ENCODE measurements around the gene GTF3A.

GTF3A gene

DNA sequence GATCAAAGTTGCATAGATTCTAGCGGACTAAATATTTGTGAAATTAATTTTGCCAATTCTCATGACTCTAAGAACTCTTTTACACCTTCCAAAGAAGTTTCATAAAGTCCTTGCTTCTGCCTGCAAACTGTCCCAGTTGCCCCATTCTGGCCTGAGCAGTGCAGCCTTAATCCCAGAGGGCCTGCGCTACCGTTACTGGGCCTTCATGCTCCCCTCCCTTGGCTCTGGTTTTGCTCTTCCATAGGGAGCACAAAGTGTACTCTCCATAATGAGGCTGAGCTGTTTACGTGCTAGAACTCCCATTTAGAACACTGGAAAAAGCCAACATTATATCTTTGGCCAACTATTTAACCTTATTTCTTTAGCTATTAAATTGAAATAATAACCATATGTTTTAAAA lies 23.9 kb downstream of the GTF3A start:
- ATAC-seq (no peak), DNase-seq (no peak)
- peak overlapping the region; percentile 31 for H3K27ac Mint-ChIP-seq
- H3K27me3 Mint-ChIP-seq: no peaks in the 10 kb centered on the region
- H3K36me3 Mint-ChIP-seq (ENCODE audit: low read depth): peaks cover 5% of the 10 kb centered on the region
- no peaks in the 10 kb centered on the region for H3K9me3 Mint-ChIP-seq
- H3K4me1 Mint-ChIP-seq: peaks cover 59% of the 10 kb centered on the region
- peak overlapping the region; percentile 4 for H3K4me3 Mint-ChIP-seq

DNA sequence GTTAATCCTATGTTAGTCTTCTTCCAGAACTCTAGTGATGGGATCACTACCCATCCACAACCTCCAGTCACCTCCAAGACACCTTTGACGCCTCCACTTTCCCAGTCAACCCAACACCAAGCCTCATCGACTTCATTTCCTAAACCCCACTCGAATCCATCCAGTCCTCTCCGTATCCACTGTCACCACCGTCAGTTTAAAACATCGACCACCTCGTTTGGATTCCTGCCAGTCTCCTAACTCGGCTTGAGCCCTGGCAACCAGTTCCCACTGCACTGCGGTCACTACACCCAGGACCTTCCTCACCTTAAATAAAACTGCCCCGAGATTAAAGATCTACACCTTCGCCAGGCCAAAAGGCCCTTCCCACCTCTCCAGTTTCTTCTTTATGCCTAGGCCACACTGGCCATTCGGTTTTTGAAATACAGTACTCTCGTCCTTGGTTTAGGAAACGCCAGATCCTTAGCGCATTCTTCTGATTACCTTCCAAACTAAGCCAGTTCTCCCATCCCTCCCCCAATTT lies 24.7 kb downstream of the GTF3A start:
- H3K4me1 Mint-ChIP-seq: peaks cover 59% of the 10 kb centered on the region
- H3K27me3 Mint-ChIP-seq: no peaks in the 10 kb centered on the region
- H3K4me3 Mint-ChIP-seq: peak overlapping the region; percentile 96
- H3K9me3 Mint-ChIP-seq: no peaks in the 10 kb centered on the region
- DNase-seq (no peak), ATAC-seq (no peak)
- H3K36me3 Mint-ChIP-seq (ENCODE audit: low read depth): peaks cover 5% of the 10 kb centered on the region
- peak overlapping the region; percentile 93 for H3K27ac Mint-ChIP-seq

DNA sequence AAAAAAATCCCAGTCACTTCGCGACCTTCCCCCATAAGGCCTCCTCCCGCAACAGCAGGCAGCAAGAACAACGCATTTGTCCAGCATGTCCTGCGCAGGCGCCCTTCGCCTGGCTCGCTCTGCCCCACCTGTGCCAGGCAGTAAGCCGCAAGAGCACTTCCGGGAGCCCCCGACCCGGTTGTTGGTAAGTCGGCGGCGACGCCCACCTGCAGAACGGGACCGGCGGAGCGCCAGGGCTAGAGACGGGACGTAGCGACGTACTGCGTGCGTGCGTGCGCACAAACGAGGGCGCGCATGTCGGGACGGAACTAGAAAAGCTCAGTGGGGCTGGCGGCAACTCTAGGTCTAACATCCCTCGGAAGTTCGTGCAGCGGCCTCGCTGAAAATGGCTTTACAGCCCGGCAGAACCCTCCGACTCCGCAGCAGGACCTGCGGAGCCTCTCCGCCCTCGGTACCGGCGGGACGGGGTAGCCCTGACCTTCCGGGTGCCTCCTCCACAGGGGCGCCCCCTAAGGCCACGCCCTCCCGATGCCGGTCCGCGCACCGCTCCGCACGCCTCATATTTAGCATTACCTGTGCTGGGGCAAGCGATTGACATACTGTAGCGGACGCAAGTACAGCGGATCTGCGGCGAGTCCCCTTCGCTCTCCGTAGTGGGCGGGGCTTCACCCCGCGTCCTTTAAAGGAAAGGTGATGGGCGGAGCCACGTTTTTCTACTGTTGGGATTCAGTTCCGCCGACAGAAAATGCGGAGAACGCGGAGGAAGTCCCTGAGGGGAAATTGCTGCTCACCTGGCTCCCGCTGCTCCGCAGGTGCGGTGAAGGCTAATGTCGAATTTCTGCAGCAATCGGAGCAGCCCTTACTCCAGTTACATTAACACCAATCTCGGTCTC lies 25.8 kb downstream of the GTF3A start, which contains the start of gene MTIF3:
MTIF3 (minus strand) TSS at position 629 of the 893 bp plus-strand sequence. CDS start 10,116 bp downstream, outside the sequence.
- H3K27ac Mint-ChIP-seq: peak within 1 kb of the TSS; percentile 93
- no peaks in the 10 kb centered on the region for H3K9me3 Mint-ChIP-seq
- H3K27me3 Mint-ChIP-seq: no peaks in the 10 kb centered on the region
- peaks cover 63% of the 10 kb centered on the region for H3K4me1 Mint-ChIP-seq
- DNase-seq: peak; percentile 95
- peaks cover 3% of the 10 kb centered on the region for H3K36me3 Mint-ChIP-seq (ENCODE audit: low read depth)
- peak; percentile 91 for ATAC-seq
- H3K4me3 Mint-ChIP-seq: peak within 1 kb of the TSS; percentile 96

DNA sequence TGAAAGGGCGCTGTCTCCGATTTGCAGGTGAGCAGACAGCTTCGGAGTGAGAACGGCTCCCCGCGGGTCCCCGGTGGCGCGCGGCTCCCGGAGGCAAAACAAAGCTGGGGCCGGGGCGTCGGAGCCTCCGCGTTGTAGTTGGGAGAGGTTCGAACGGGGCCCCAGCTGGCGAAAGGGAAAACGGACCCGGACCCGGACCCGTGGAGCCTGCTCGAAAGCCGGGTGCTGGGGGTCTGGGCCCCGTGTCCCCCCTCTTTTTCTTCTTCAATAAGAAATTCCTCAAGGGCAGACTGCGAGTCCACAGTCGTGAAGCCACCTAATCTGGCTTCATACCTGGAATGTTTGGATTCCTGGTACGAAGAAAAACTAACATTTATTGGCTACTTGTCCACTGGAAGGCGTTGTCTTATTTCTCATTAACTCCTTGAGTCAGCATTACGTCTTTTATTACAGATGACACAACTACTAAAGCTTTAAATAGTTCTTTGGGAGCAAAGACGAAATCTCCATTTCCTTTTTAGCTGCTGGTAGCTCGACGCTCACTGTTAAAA lies 26.6 kb downstream of the GTF3A start:
- Mint-ChIP-seq H3K4me3 (peak overlapping the region; percentile 96), H3K9me3 (no peaks in the 10 kb centered on the region), H3K4me1 (peaks cover 63% of the 10 kb centered on the region), H3K27me3 (no peaks in the 10 kb centered on the region), H3K36me3 (ENCODE audit: low read depth) (peaks cover 3% of the 10 kb centered on the region), H3K27ac (peak overlapping the region; percentile 93)
- ATAC-seq: no peak
- DNase-seq: peak; percentile 47

DNA sequence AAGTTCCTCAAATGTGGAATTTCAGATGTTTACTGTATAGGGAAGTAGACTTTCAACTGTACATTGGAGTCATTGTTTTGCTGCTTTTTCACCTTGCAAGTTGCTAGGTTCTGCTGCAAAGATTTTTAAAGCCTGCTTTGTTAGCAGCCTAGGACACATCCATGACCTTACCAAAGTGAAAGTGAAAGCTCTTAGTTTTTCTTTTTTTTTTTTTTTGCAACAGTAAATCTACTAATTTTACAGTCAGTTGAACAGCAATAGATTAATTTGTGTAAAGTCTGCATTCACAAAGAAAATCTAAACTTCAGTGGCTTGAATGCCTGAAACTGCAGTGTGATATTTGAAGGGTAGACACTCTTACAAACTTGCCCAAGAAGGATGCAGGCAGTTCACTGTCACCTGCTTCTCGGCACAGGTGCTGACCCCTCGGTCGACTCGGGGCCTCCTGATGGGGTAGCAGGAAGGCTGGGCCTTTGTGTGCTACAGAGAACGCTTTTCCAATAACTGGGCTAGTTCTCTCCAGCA lies 31.0 kb downstream of the GTF3A start:
- peak overlapping the region; percentile 87 for H3K4me3 Mint-ChIP-seq
- ATAC-seq: no peak
- H3K9me3 Mint-ChIP-seq: no peaks in the 10 kb centered on the region
- H3K4me1 Mint-ChIP-seq: peaks cover 32% of the 10 kb centered on the region
- peak; percentile 27 for DNase-seq
- no peaks in the 10 kb centered on the region for H3K36me3 Mint-ChIP-seq (ENCODE audit: low read depth)
- H3K27me3 Mint-ChIP-seq: no peaks in the 10 kb centered on the region
- H3K27ac Mint-ChIP-seq: peak overlapping the region; percentile 97

DNA sequence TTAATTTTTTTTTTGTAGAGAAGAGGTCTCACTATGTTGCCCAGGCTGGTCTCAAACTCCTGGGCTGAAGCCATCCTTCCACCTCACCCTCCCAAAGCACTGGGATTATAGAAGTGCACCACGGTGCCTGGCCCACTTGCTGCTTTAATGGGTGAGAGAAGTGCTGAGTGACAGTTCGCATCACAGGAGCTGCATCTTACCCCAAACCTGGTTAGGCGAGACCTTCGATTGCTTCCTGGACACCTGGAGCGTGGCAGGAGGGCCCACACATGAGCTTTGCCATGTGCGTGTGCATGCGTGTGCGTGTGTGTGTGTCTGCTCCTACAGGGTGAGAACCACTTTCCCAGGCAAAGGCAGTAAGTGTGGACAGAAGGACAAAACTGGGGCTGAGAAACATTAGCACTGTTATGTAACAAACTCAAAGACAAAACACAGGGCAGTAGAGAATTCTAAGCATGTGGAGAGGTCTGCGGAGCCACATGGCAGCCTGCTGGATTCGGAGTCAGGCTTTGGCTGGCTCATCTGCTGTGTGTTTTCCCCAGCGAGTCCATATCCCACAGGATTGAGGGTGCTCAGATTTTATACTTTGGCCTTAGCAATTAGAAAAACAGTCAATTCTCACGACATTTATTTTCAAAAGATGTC lies 37.6 kb downstream of the GTF3A start:
- H3K27me3 Mint-ChIP-seq: no peaks in the 10 kb centered on the region

DNA sequence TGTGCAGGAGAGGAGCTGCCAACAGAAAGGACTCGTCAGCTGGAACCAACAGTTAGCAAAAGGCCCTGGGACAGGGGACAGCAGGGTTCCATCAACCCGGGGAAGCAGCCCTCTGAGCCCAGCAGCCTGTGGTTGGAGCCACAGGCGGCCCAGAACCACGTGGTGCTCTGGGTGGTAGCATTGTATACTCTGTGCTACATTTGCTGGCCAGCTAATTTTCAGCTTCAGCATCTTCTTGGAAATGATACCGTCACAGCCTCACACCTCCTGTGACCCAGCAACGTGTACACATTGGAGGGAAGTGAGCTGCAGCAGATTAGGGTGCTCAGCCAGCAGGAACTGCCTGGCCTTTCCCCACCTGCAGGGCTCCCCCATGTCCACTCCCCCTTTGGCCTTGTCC lies 39.1 kb downstream of the GTF3A start:
- no peaks in the 10 kb centered on the region for H3K9me3 Mint-ChIP-seq
- H3K27me3 Mint-ChIP-seq: no peaks in the 10 kb centered on the region
- no peaks in the 10 kb centered on the region for H3K36me3 Mint-ChIP-seq (ENCODE audit: low read depth)
- DNase-seq: no peak
- H3K27ac Mint-ChIP-seq: no peak overlapping the region
- H3K4me3 Mint-ChIP-seq: no peak overlapping the region
- no peak for ATAC-seq
- no peaks in the 10 kb centered on the region for H3K4me1 Mint-ChIP-seq

More for the DNA sequence above, 37.6 kb downstream of the GTF3A start:
- Mint-ChIP-seq H3K4me3 (no peak overlapping the region), H3K27ac (no peak overlapping the region), H3K9me3 (no peaks in the 10 kb centered on the region), H3K36me3 (ENCODE audit: low read depth) (no peaks in the 10 kb centered on the region), H3K4me1 (peaks cover 3% of the 10 kb centered on the region)
- ATAC-seq (no peak), DNase-seq (no peak)

DNA sequence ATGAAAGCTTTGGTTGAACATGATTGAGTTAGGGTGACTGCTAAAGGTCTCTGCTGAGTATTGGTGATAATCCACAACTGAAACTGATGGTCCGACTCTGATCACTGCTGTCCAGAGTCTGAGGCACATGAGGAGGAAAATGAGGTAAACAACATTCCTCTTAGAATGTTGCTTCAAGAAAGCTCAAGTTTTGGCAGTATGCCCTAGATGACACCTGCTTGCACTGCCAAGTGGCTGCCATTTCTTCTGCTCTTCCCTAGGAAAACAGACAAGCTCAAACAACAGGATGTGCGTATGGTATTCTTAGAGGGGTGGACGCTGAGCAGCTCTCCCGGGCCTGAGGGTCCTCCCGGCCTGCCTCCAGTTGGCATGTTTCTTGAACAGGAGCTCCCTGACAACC lies 41.2 kb downstream of the GTF3A start:
- no peak overlapping the region for H3K27ac Mint-ChIP-seq
- no peak overlapping the region for H3K4me3 Mint-ChIP-seq
- DNase-seq: no peak
- H3K36me3 Mint-ChIP-seq (ENCODE audit: low read depth): no peaks in the 10 kb centered on the region
- no peak for ATAC-seq
- H3K9me3 Mint-ChIP-seq: no peaks in the 10 kb centered on the region
- H3K27me3 Mint-ChIP-seq: no peaks in the 10 kb centered on the region
- no peaks in the 10 kb centered on the region for H3K4me1 Mint-ChIP-seq

DNA sequence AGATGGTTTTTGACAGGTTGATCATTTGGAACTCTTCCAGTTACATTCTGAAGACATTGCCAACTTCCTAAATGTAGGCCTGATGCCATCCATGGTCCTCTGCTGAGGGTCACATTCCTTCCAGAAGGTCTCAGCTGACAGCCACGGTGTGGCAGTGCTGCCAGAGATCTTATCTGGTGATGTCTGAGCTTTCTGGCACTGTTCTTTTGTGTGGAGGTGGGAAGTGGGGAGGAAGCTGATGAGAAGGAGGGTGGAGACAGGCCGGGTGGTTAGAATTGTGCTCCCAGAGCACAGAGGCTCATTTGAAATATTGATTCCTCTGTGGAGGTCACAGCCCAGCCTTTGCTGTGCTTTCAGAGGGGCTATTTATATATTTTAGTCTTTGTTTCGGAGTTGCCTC lies 42.1 kb downstream of the GTF3A start:
- DNase-seq: no peak
- no peak overlapping the region for H3K27ac Mint-ChIP-seq
- no peaks in the 10 kb centered on the region for H3K36me3 Mint-ChIP-seq (ENCODE audit: low read depth)
- H3K4me3 Mint-ChIP-seq: no peak overlapping the region
- no peaks in the 10 kb centered on the region for H3K4me1 Mint-ChIP-seq
- H3K9me3 Mint-ChIP-seq: no peaks in the 10 kb centered on the region
- no peaks in the 10 kb centered on the region for H3K27me3 Mint-ChIP-seq
- no peak for ATAC-seq

DNA sequence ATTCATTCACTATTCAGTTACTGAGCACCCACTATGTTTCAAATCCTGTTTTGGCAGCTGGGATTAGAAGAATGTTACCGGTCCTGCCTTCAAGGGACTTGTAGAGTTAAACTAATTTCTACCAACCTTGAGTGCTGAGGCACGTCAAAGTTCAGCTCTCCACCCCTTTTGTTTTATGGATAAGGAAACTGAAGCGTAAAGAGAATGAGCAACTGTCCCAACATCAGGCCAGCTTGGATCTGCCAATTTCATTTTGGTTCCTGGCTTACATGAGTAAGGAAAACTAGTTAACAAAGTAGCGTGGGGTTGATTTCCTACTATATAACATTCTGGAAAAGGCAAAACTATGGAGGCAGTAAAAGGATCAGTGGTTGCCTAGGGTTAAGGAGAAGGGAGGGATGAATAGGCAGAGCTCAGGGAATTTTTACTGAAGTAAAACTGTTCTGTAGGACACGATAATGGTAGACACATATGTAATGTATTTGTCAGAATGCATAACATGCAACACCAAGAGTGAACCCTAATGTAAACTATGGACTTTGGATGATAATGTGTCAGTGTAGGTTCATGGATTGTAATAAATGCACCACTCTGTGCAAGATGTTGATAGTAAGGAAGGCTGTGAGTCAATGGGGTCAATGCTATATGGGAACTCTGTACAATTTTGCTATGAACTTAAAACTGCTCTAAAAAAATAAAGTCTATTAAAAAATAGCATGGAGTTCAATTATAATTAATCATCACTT lies 45.8 kb downstream of the GTF3A start:
- Mint-ChIP-seq H3K27me3 (no peaks in the 10 kb centered on the region), H3K36me3 (ENCODE audit: low read depth) (no peaks in the 10 kb centered on the region), H3K27ac (no peak overlapping the region), H3K9me3 (no peaks in the 10 kb centered on the region), H3K4me3 (no peak overlapping the region), H3K4me1 (no peaks in the 10 kb centered on the region)
- DNase-seq: no peak
- ATAC-seq: no peak

DNA sequence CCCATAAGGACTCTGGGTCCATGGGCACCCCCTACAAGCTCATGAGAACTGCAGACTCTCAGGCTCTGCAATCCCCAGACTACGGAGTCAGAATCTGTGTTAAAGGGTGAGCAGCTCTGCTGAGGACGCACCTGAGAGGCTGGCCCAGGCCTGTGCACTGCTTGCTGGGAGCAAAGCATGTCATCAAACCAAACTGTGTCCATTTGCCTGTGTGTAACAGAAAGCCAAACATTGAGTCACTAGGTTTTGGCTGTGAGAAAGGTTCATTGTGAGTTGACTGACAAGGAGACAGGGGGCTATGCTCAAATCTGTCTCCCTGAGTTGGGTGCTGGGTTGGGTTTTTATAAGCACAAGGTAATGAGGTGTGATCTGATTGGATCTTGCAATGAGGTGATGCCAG lies 48.0 kb downstream of the GTF3A start:
- Mint-ChIP-seq H3K9me3 (no peaks in the 10 kb centered on the region), H3K27me3 (no peaks in the 10 kb centered on the region), H3K4me1 (peaks cover 4% of the 10 kb centered on the region), H3K36me3 (ENCODE audit: low read depth) (no peaks in the 10 kb centered on the region), H3K4me3 (no peak overlapping the region), H3K27ac (no peak overlapping the region)
- DNase-seq (no peak), ATAC-seq (no peak)

DNA sequence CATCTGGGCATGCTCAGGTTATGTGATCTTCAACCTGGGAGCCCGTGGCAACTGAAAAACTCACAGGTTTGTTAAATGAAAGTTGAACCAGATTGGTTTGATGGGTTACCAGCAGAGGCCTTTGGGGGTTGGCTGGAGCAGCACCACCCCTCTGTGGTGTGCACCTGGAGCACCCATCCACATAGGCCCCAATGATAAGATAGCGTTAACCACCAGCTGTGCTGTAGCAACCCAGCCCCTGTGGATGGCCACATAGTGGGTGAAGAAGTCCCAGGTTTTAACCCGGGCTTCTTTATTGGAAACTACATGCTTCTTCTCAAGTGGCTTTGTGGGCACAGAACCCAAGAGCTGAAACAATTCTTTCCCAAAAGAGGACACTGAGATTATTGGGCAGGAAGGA lies 48.5 kb downstream of the GTF3A start:
- peaks cover 8% of the 10 kb centered on the region for H3K4me1 Mint-ChIP-seq
- no peak for DNase-seq
- H3K36me3 Mint-ChIP-seq (ENCODE audit: low read depth): no peaks in the 10 kb centered on the region
- ATAC-seq: no peak
- H3K27ac Mint-ChIP-seq: no peak overlapping the region
- no peaks in the 10 kb centered on the region for H3K9me3 Mint-ChIP-seq
- no peaks in the 10 kb centered on the region for H3K27me3 Mint-ChIP-seq
- no peak overlapping the region for H3K4me3 Mint-ChIP-seq

DNA sequence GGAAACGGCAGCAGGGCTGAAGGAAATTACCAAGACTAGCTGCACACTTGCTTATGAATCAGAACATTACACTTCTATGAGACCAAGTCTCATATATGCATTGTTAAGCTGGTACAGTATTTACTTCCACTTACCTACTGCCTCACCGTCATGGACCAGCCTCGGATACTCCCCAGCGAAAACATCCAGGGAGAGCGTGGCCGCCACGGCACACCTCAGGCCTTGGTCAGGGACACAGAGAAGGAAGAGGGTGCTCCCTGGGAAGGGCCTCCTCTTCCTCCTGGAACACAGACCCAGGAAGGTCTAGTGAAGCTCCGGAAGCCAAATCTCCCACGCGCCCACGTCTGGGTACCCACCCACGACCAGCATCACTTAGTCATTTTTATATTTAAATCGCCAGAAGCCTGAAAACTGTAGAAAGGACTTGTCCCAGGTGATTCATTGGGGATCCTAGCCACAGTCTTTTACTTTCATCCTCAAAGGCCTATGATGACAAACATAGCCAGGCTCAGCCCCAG lies 50.4 kb downstream of the GTF3A start:
- peaks cover 10% of the 10 kb centered on the region for H3K4me1 Mint-ChIP-seq
- H3K27me3 Mint-ChIP-seq: no peaks in the 10 kb centered on the region
- H3K36me3 Mint-ChIP-seq (ENCODE audit: low read depth): no peaks in the 10 kb centered on the region
- no peaks in the 10 kb centered on the region for H3K9me3 Mint-ChIP-seq
- no peak for DNase-seq
- no peak for ATAC-seq
- H3K4me3 Mint-ChIP-seq: no peak overlapping the region
- H3K27ac Mint-ChIP-seq: no peak overlapping the region
